SK-N-MC (cell line): Measurements from ENCODE around the gene PTPN21.

Source experiments
- EZH2 ChIP-seq: fragments of 200-600 bp; sonication (generic); IDR thresholded peaks from one replicate; pipeline ENCODE4 v1.6.1; 2017; ENCODE audit warnings: antibody characterized with exemption
- POLR2AphosphoS5 ChIP-seq: IDR thresholded peaks from 2 replicates; pipeline ENCODE4 v1.6.1; 2012; ENCODE audit warnings: mild to moderate bottlenecking, low read depth, low read length, borderline replicate concordance

- no peak for TF ChIP-seq EZH2
- no peak for TF ChIP-seq POLR2AphosphoS5
These were observed 128.5 kb downstream of the PTPN21 start for GRCh38 chr14:88426271-88426670.
